ENCODE results near the gene RDX.
A peak's percentile ranks its signal among the peaks of the same experiment; 100 is the strongest.
"Not testable (repeated sequence)": the region's sequence is repeated elsewhere in the genome, so short reads cannot be mapped to it uniquely, and the experiment has no call there.

RDX gene

DNA sequence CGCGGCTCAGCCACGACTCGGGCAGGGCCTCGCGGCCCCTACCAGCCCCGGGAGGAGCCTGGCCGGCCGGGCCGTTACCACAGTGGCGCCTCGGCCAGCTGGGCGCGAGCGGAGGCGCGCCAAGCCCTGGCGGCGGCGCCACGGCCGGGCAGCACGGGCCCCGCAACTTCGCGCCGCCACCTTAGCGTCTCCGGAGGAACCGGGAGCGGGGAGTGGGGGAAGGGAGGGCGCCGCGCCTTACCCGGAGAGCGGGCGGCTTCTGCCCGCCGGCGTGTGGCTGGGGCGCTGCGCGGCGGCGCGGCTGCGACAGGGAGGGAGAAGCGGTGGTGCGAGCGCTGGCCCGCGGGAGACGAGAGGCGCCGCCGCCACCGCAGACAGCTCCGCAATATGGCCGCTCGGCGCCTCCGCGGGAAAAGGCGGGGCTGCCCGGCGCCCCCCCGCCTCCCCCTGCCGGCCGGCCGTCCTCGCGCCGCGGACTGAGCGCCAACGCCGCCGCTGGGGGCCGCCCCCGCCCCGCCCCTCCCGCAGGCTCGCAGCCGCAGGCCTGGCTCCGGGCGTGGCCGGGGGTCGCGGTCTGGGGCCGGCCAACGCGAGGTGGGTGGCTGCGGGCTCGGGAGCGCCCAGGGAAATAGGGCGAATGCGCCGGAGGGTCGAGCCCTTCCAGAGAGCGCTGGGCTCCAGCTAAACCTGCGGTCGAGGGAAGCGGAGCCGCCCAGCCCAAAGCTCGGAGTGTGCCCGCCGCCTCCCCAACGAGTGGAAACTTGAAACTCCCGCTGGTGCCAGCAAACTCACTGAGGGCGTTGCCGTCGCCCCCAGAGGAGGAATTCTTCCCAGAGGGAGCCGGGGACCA lies at the start of gene RDX:
RDX (minus strand) TSS at position 389 of the 850 bp plus-strand sequence. CDS start 16,922 bp downstream, outside the sequence.
- DNase-seq, result peak; percentile 26 to 40

DNA sequence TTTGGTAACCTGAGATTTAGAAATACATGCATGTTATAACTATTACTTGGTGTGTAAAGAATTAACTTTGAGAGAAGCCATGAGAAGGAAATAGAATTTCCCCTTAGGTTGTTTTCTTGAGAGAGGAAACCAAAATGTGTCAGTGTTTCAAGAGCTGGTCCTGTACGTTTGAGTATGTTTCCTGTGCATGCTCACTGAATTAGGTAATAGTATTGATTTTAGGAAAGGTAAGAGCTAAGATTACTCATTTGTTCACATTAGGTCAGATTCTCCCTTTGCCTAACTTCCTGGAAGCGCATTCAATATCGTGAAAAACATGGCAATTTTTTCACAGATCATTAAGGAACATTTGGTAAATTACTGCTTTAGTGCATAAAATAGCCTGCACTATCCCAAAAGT lies 49.3 kb upstream of the RDX start:
- no peak for DNase-seq

DNA sequence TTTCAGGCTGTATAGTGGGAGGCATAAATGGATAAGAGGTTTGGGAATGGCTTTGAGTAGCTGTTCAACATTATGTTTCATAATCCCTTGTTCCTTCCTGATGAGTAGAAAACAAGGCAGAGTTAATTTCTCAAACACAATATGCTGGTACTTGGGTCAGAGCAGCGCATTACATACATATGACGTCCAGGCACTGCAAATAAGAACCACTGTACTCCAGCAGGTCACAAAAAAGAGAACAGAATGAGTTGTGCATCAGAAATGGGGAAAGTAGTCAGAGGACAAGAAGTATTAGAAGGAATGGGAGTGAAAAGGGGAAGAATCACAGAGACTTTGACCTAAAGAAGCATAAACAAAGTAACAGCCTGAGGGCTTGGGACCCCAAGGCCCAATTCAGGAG lies 44.0 kb upstream of the RDX start:
- DNase-seq, result no peak

DNA sequence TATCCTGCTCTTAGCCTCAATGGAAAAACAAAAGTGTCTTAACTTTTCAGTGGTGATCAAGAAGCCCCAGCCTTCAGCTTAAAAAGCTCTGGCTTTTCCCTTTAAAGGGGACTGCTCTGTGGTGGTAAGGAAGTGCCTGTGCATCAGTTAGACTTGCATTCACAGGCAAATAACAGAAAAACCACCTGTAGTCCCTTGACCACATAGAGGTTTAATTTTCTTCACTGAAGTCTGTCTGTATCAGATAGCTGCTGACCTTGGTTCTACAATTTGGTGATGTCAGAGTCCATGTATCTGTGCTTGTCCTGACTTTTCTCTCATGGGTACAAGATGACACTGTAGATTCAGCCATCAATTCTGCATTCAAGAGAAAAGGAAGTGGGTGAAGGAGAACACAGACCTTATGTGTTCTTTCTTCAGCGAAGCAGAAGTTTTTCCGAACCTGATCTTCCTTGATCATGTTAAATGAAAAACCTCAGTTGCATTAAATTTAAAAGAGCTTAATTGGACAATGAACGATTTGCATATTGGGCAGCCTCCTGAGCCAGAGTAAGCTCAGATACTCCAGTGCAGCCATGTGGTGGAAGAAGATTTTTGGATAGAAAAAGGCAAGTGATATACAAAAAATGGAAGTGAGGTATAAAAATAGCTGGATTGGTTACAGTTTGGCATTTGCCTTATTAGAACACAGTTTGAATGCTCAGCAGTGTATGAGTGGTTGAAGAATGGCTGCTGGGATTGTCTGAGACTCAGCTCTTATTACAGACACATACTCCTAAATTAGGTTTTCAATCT lies 43.2 kb upstream of the RDX start:
- no peak for DNase-seq

DNA sequence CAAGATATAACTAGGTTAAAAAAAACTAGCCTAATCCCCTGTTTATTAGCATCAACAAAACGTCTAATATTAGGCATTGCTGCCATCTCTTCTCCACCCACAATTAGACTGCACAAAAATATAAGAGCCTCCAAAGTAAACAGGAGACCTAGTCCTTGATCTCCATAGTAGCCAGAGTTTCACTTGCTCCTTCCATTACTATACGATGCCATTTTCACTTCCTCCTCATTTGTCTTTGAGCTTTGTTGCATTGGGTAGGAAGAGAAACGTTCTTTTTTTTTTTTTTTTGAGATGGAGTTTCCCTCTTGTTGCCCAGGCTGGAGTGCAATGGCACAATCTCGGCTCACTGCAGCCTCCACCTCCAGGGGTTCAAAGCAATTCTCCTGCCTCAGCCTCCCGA lies 42.3 kb upstream of the RDX start:
- no peak for DNase-seq

DNA sequence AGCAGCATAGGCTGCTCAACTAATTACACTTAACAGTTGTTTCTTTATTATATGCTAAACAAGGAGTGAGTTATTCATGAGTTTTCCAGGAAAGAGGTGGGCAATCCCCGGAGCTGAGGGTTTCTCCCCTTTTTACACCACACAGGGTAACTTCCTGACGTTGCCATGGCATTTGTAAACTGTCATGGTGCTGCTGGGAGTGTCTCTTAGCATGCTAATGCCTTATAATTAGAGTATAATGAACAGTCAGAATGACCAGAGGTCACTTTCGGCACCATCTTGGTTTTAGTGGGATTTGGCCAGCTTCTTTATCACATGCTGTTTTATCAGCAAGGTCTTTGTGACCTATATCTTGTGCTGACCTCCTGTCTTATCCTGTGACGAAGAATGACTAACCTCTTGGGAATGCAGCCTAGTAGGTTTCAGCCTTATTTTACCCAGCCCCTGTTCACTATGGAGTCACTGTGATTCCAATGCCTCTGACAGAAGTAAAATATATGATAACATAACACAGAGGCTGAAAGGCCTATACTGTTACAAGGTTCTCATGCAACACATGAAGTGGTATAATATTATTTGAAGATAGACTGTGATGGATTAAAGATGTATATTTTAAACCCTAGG lies 41.3 kb upstream of the RDX start:
- peak in 1 of 2 experiments; percentile 3 for DNase-seq

DNA sequence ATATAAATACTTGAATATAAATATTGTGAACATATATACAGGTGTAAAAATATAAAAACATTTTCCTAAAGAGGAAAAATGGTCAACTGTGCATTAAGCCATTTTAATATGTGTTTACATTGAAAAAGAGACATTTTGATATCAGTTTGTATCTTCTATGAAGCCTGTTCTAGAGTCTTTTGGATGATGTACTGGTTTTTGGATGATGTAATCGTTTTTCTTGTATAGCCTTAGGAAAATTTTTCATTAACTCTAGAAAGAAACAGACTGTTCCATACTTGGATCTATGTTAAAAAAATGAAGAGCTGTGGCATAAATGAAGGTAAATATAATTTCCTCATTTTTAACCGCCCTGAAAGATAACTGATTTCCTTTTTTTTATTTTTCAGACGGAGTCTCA lies 39.6 kb upstream of the RDX start:
- no peak for DNase-seq

DNA sequence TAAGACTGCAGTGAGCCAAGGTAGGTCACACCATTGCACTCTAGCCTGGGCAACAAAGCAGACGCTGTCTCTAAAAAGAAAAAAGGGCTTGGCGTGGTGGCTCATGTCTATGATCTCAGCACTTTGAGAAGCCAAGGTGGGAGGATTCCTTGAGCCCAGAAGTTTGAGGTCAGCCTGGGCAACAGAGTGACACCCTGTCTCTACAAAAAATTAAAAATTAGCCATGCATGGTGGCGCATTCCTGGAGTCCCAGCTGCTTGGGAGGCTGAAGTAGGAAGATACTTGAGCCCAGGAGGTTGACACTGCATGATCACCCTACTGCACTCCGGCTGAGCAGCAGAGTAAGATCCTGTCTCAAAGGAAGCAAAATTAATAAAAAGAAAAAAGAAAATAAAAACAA lies 38.9 kb upstream of the RDX start:
- DNase-seq, result no peak

DNA sequence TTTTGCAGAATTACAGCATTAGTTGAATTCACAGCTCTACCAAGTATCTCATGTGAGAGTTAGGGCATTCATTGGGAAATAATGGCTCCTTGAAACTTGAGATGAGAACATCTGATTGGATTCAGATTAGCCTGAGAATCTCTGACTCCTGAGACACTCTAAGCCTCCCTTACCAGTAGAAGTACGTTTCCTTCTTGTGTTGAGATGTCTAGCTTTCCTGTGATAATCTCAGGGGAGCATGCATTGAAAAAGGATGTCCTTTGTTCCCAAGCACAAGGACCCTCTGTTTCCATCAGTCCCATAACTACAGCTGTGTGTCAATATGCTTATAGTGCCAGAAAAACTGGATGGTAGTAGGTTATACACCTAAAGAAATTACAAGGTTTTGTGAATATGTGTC lies 35.2 kb upstream of the RDX start:
- DNase-seq, result no peak

DNA sequence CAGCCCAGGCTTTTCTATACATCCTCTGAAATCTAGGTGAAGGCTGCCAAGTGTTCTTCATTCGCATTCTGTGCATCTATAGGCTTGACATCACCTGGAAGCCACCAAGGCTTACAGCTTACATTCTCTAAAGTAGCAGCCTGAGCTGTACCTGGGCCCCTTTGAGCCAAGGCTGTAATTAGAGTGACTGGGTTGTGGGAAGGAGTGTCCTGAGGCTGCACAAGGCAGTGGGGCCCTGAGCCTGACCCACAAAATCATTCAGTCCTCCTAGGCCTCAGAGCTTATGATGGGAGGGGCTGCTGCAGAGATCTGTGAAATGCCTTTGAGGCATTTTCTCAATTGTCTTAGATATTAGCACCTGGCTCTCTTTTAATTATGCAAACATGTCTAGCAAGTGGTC lies 33.0 kb upstream of the RDX start:
- no peak for DNase-seq

DNA sequence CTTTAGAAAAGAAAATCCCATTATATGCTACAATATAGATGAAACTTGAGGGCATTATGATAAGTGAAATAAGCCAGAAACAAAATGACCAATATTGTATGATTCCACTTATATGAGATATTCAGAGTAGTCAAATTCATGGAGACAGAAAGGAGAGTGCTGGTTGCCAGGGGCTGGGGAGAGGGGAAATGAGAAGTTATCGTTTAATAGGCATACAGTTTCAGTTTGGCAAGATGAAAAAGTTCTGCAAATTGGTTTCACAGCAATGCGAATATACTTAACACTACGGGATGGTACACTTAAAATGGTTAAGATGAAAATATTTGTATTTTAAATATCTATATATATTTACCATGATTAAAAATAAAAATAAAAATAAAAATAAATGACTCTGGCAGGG lies 31.1 kb upstream of the RDX start:
- DNase-seq, result no peak

DNA sequence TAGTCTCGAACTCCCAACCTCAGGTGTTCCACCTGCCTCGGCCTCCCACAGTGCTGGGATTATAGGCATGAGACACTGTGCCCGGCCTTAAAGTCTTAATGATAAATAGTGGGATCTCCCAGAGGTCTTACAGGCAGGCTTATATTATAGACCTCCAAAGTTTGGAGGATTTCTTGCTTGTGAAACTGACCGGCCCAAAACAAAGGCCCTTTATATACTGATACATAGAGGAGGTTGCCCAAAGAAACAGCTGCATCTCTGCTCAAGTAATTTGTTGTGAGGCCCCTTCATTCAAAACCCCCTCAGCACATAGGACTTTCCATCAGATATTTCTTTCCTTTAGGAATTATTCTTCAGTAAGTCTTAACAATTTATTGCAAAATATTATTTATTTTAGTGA lies 27.4 kb upstream of the RDX start:
- DNase-seq, result no peak

DNA sequence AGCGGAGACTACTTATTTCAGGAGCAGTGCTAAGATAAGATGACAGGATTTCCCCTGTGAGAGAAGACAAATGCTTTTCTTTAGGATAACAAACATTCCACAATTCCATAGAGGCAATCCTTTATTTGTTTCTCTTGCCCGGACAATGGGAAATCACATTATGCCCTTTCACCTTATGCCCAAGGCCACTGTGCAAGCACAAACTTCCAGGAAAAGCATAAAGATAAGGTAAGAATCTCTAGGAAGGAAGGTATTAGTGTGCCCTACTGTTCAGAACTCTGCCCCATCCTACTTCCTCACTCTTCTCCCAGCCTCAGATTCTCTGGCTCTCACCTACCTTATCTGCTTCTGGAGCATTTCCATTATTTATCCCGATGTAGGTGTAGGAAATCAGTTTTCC lies 23.1 kb upstream of the RDX start:
- no peak for DNase-seq

DNA sequence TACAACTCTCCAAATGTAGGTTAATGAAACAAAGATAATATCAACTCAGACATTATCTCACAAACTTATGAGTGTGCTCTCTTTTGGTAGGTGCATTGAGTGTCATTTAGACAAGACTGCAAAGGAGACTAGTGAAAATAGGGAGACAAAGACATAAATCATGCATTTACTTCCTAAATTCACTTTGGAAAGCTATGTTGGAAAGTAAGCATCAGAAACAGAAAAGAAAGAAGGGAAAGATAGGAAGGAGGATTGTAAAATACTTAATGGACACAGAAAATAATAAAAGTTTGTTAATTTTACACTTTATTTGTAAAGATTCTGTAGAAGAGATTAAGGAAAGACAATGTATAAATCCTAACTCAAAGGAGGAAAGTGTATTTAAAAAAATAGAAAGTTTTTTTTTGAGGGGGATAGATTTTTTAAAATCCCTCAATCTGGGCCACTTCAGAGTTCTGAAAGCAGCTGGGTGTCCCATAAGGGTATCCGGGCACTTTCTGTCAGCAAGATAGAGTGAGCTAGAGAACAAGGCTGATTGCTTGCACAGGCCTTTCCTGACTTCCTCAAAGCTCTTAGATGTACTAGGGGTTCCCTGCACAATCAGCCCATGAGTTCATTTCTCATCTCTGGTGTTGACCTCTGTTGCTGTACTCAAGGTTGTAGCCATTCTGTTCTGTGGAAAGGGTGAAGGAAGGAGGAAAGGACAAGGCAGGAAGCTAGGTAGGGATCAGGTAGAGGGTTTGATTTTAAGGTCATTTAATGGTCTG lies 22.4 kb upstream of the RDX start:
- DNase-seq, result no peak

DNA sequence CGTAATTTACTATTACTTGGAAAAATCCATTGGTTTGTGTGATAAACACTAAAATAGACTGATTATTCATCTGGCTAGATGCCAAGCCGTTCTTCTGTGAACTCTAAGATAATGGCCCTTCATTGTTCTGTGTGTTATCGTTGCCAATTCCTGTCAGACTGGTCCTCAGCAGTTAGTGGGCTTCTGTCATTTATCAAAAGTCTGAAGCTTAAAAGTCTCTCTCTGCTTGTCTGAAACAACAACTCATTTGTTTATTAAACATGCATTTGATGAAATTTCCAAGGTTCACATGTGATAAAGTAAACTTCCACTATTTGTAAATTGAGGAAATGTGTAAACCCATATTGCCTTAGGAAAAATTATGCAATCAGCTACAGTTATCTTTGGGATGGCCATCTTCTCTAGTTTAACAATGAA lies 21.1 kb upstream of the RDX start:
- DNase-seq, result no peak

DNA sequence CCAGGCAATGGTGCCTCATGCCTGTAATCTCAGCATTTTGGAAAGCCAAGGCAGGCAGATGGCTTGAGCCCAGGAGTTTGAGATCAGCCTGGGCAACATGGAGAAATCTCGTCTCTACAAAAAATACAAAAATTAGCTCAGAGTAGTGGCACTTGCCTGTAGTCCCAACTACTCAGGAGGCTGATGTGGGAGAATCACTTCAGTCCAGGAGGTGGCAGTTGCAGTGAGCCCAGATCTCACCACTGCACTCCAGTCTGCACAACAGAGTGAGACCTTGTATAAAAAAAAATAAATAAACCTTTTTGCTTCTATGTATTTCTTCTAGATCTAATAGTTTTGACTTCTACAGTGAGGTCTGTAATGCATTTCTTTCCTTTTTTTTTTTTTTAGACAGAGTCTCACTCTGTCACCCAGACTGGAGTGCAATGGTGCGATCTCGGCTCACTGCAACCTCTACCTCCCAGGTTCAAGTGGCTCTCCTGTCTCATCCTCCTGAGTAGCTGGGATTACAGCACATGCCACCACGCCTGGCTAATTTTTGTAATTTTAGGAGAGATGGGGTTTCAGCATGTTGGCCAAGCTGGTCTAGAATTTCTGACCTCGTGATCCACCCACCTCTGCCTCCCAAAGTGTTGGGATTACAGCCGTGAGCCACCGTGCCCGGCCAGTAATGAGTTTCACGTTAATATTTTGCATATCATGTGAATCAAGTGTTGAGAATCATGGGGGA lies 18.1 kb upstream of the RDX start:
- no peak for DNase-seq

DNA sequence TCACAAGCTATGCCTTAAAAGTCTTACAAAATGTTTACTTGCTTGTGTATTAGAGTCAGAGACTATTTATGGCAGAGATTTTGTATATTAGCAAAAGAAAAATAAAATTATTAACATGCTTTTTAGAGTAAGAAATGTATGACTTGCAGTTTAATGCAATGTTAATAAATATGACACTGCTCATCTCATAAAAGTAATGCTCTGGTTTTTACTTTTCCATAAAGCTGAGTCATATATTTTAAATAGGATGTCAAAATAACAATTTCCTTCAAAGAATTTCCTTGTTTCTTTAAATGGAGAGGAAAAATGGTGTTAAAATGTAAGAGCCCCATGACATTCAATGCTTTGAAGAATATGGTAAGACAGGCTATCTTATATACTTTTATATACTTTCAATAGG lies 16.3 kb upstream of the RDX start:
- no peak for DNase-seq

DNA sequence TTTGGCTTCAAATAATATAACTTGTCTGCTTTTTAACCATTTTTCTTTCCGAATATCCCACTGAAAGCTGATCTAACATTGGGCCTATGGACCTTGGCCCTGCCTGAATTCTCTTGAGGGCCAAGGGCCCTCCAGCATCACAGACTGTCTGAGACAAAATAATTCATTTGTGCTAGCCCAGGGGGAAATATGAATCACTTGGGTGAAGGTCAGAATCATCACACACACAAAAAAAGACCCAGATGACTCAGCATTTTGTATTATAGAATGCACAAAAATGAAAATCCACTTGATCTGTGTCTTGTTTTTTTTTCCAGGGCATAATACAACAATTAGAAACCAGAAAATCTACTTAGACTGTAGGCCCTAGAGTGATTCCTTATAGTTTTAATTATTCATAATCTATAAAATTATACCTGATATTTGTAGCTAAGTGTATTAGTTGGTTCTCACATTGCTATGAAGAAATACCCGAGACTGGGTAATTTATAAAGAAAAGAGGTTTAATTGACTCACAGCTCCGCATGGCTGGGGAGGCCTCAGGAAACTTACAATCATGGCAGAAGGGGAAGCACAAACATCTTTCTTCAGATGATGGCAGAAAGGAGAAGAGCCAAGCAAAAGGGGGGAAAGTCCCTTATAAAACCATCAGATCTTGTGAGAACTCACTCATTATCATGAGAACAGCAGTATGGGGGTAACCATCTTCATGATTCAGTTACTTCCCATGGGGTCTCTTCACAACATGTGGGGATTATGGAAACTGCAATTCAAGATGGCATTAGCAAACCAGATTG lies 15.6 kb upstream of the RDX start:
- DNase-seq, result no peak

DNA sequence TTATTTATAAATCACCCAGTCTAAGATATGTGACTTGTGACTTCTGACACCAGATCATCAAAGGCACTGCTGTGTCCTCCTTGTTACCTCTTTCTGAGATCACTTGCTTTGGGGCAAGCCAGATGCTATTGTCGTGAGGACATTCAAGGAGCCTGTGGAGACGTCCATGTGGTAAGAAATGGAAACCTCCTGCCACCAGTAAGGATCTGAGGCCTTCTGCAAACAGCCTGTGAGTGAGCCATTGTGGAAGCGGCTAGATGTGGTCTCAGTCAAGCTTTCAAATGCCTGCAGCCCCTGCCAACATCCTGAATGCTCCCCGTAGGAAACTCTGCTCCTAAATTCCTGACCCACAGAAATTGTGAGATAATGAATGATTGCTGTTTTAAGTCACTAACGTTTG lies 11.7 kb upstream of the RDX start:
- no peak for DNase-seq

DNA sequence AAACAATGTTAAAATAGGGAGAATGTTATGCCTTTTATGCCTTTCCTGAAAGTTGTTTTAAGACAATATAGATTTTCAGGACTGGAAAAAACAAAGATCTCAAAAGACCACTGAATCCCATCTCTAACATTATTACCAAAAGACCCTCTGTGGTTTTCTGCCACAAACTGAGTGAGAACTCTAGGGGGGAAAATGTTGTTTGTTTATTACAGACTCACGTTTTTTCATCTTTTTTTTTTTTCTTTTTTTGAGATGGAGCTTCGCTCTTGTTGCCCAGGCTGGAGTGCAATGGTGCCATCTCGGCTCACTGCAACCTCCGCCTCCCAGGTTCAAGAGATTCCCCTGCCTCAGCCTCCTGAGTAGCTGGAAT lies 9.6 kb upstream of the RDX start:
- DNase-seq, result not testable (repeated sequence)

Data from activated CD4-positive, alpha-beta T cell treated with anti-CD3 and anti-CD28 coated beads, Interleukin-2, amount 50 U/mL, for 4 hours (primary cell).